Measurements from ENCODE around the gene C11orf24.

GRCh38 chr11:68274306-68274705 lies 2.5 kb upstream of the C11orf24 start:
- TF ChIP-seq CREB5 (CRISPR knock-in tag; IDR thresholded peaks at IDR 0.05; ENCODE audit: low read depth): no peak
- TF ChIP-seq CSRNP3 (CRISPR knock-in tag; IDR thresholded peaks at IDR 0.05): no peak
- TF ChIP-seq ZNF70 (CRISPR knock-in tag; IDR thresholded peaks at IDR 0.05): no peak
- TF ChIP-seq ZFP3 (CRISPR knock-in tag; IDR thresholded peaks at IDR 0.05): no peak
- TF ChIP-seq PATZ1 (CRISPR knock-in tag; IDR thresholded peaks at IDR 0.05; ENCODE audit: borderline replicate concordance): no peak
- no peak for TF ChIP-seq ZNF565 (CRISPR knock-in tag; conservative IDR thresholded peaks at IDR 0.05; ENCODE audit: low read depth)

Measured in SK-N-SH treated with all-trans-retinoic acid at 6 μM for 48 hours (cell line).